OCI-M1 (cell line): ENCODE data around the gene KIAA0319L.

Experiments used
- DNase-seq: peaks from one replicate; lab custom pipeline; 2025; lab: John Stamatoyannopoulos, UW

Gene KIAA0319L

GRCh38 chr1:35561972-35562680 is 4.9 kb upstream of the KIAA0319L start:
- DNase-seq = no peak

GRCh38 chr1:35561297-35561971 is 4.2 kb upstream of the KIAA0319L start:
- DNase-seq = no peak

- no peak for DNase-seq
These were observed 3.3 kb upstream of the KIAA0319L start for GRCh38 chr1:35560256-35561225.

- DNase-seq = no peak
These were observed 2.2 kb upstream of the KIAA0319L start for GRCh38 chr1:35559317-35559944.

- no peak for DNase-seq
These were observed 1.4 kb upstream of the KIAA0319L start for GRCh38 chr1:35558374-35559316.

GRCh38 chr1:35557611-35558373 is 589 bp upstream of the KIAA0319L start, which contains the start of gene NCDN:
Gene NCDN (plus strand): TSS chr1:35557799. CDS start chr1:35558191, 392 bp downstream.
- peak; percentile 96 for DNase-seq

- peak; percentile 54 for DNase-seq
These were observed 602 bp downstream of the KIAA0319L start for GRCh38 chr1:35556484-35557117.

GRCh38 chr1:35555601-35556477 is 1.4 kb downstream of the KIAA0319L start:
- DNase-seq = no peak

- no peak for DNase-seq
These were observed 2.0 kb downstream of the KIAA0319L start for GRCh38 chr1:35555212-35555584.

- DNase-seq = no peak
These were observed 2.7 kb downstream of the KIAA0319L start for GRCh38 chr1:35554266-35555211.

GRCh38 chr1:35553851-35554250 is 3.4 kb downstream of the KIAA0319L start:
- no peak for DNase-seq

- no peak for DNase-seq
These were observed 10.6 kb downstream of the KIAA0319L start for GRCh38 chr1:35546614-35547013.

GRCh38 chr1:35544976-35545375 is 12.2 kb downstream of the KIAA0319L start:
- DNase-seq = peak; percentile 88

GRCh38 chr1:35539824-35540261 is 17.4 kb downstream of the KIAA0319L start:
- no peak for DNase-seq

- DNase-seq = no peak
These were observed 18.0 kb downstream of the KIAA0319L start for GRCh38 chr1:35539073-35539823.

GRCh38 chr1:35537806-35538205 is 19.4 kb downstream of the KIAA0319L start:
- no peak for DNase-seq
